ENCODE measurements around the gene SORBS2. TPM values are rescaled to one million over a fixed set of nuclear protein-coding genes. Genes with fewer than 3 reads are reported as not detected.

SORBS2 gene
- total RNA-seq, 4 donors from 2014 or later: 45.3 to 135 (median 76.2) TPM

DNA sequence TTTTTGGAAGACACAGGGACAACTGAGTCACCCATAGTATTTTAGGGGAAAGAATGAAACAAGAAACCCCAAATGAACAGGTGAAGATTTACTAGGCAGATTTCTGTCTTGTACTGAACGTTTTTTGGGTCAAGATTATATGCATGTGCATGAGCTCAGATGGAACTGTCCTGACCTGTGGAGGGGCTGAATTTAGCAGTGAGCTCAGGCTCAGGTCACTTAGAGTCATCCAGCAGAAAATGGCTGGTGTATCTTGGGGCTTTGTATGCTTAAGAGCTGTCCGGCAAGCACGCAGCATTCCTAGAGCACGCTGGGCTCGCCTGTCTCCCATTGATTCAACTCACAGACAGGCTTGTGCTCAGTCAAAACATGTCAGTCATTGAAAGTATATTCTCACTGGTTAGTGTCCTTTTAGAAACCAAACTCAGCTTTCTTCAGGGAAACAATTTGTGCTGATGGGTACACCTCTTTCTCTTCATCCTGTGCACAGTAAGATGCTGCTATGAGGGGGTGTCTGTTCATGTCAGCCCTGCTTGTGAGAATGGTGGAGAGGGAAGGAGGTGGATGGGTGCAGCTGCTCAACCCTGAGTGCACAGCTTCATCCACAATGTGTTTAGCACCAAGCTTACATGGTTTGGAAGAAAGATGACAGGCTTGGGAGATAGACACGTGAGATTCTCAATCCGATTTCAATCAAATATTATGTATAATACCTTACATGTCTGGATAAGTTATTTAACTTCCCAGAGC is 229.2 kb downstream of the SORBS2 start:
- Histone ChIP-seq H3K36me3 (peaks cover 0 to 11% (median 0%) of the 10 kb centered on the region in 3 donors), H3K27me3 (no peaks in the 10 kb centered on the region), H3K9me3 (no peaks in the 10 kb centered on the region), H3K4me3 (no peak overlapping the region), H3K27ac (no peak overlapping the region), H3K4me1 (no peaks in the 10 kb centered on the region)
- WGBS, 2 donors: 71 to 85% methylated on average over 7 of the region's 7 CpGs
- TF ChIP-seq EP300 (IDR thresholded peaks at IDR 0.05) (no peak), POLR2A (IDR thresholded peaks at IDR 0.05) (no peak), CTCF (IDR thresholded peaks at IDR 0.05) (no peak)
- DNase-seq (ENCODE audit: low spot score in 2 of 2): no peak

- WGBS, 2 donors: 91 to 94% methylated on average over 12 of the region's 12 CpGs
- Histone ChIP-seq H3K27me3 (no peaks in the 10 kb centered on the region), H3K9me3 (no peaks in the 10 kb centered on the region), H3K4me1 (no peaks in the 10 kb centered on the region), H3K27ac (no peak overlapping the region), H3K36me3 (no peaks in the 10 kb centered on the region), H3K4me3 (no peak overlapping the region)
- DNase-seq (ENCODE audit: low spot score in 2 of 2): no peak
- TF ChIP-seq CTCF (IDR thresholded peaks at IDR 0.05): no peak
- no peak for TF ChIP-seq EP300 (IDR thresholded peaks at IDR 0.05)
- TF ChIP-seq POLR2A (IDR thresholded peaks at IDR 0.05): no peak
These were observed 231.3 kb downstream of the SORBS2 start for GRCh38 chr4:185580699-185581098.

DNA sequence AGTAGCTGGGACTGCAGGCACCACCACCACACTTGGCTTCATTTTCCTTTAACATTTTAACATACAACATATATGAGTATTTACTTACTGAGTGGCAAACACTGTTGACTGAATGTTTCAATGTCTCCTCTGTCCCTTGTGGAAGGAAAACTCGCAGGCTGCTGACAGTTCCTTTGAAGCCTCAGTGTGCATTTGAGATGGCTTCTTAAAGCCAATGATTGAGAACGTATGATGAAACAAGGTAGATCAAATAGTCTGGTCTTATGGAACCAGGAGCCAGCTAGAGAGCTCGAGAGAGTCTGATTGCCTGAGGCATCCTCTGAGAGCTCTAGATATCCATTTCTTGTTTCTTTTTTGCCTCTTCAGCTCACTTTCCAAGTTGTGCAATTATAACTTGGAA is 233.7 kb downstream of the SORBS2 start:
- no peak overlapping the region for H3K27ac ChIP-seq
- no peaks in the 10 kb centered on the region for H3K27me3 ChIP-seq
- no peaks in the 10 kb centered on the region for H3K9me3 ChIP-seq
- H3K36me3 ChIP-seq: no peaks in the 10 kb centered on the region
- no peak for TF ChIP-seq POLR2A (IDR thresholded peaks at IDR 0.05)
- TF ChIP-seq EP300 (IDR thresholded peaks at IDR 0.05): no peak
- no peak for TF ChIP-seq CTCF (IDR thresholded peaks at IDR 0.05)
- H3K4me3 ChIP-seq: no peak overlapping the region
- no peaks in the 10 kb centered on the region for H3K4me1 ChIP-seq
- DNase-seq (ENCODE audit: low spot score in 2 of 2): no peak
- 84 to 86% methylated on average over 3 of the region's 3 CpGs for WGBS, 2 donors

DNA sequence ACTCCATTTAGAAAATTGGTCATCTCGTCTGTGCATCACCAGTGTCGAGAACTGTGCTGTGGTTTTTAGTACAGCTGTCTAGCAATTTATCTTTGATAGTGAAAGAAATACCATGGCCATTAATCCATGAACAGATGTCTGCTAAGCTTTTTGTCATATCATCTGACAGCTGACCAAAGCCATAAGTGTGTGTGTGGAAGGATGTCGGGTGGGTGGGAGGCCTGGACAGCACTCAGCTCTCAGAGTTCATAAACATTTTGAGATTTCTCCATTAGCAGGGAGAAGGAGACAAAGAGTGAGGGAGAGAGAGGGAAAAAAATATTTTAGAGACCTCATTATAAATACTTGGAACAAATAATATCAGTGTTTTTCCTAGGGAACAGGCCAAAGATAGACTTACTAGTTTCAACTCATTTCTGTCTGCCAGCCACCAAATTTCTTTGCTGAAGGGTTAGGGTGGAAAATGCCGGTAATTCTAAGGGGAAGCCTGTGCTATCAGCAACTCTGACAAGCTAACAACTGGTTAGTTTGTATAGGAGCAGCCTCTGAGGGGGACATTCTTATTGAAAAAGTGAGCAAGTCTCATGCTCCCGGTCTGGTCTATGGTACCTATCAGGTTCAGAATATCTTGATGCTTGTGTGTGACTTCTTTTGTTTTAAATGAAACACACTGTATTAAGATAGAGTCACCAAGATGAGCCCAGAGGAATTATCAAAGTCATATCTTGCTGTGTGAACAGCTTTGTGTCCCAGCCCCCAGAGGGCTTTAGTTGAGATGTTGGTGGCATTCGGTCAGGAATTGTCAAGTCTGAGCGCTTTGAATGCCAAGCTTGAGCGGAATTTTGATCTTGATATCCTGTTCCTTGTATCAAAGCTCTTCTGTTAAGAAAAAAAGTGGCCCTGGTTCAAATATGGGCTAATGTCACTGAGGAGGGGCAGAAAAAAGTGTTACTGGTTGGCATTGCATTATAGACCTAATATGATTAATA is 234.7 kb downstream of the SORBS2 start:
- no peak overlapping the region for H3K27ac ChIP-seq
- TF ChIP-seq CTCF (IDR thresholded peaks at IDR 0.05): no peak
- TF ChIP-seq POLR2A (IDR thresholded peaks at IDR 0.05): no peak
- TF ChIP-seq EP300 (IDR thresholded peaks at IDR 0.05): no peak
- DNase-seq (ENCODE audit: low spot score in 2 of 2): no peak
- no peak overlapping the region for H3K4me3 ChIP-seq
- WGBS, 2 donors: 71 to 82% methylated on average over 8 of the region's 8 CpGs
- H3K9me3 ChIP-seq: no peaks in the 10 kb centered on the region
- no peaks in the 10 kb centered on the region for H3K4me1 ChIP-seq
- no peaks in the 10 kb centered on the region for H3K27me3 ChIP-seq
- H3K36me3 ChIP-seq: no peaks in the 10 kb centered on the region

All from tibial nerve (tissue), 4 donors.